ENCODE measurements around the gene DRAP1.

DRAP1 gene, protein sequence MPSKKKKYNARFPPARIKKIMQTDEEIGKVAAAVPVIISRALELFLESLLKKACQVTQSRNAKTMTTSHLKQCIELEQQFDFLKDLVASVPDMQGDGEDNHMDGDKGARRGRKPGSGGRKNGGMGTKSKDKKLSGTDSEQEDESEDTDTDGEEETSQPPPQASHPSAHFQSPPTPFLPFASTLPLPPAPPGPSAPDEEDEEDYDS

DNA sequence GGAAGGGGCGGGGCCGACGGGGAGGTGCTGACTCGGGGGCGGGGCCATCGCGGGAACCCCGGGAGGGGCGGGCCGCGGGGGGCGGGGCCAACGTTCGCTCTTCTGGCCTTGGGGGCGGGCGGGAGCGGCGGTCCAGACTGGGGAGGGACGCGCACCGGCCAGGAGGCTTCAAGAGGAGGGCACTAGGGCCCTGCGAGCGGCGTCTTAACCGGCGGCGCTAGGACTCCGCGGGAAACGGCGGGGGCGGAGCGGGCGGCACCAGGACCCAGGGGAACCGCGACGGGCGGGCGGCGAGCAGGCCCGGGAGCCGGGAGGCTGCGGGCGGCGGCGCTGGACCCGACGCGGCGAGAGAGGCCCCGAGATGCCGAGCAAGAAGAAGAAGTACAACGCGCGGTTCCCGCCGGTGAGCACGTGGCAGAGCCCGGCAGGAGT lies at the start of gene DRAP1:
TSS of gene DRAP1 (plus strand) at position 286 of the 432 bp plus-strand sequence. CDS start at position 362, 76 bp downstream.
- DNase-seq (ENCODE audit: low read depth in 2 of 2), result peak; percentile 97 to 98

DNA sequence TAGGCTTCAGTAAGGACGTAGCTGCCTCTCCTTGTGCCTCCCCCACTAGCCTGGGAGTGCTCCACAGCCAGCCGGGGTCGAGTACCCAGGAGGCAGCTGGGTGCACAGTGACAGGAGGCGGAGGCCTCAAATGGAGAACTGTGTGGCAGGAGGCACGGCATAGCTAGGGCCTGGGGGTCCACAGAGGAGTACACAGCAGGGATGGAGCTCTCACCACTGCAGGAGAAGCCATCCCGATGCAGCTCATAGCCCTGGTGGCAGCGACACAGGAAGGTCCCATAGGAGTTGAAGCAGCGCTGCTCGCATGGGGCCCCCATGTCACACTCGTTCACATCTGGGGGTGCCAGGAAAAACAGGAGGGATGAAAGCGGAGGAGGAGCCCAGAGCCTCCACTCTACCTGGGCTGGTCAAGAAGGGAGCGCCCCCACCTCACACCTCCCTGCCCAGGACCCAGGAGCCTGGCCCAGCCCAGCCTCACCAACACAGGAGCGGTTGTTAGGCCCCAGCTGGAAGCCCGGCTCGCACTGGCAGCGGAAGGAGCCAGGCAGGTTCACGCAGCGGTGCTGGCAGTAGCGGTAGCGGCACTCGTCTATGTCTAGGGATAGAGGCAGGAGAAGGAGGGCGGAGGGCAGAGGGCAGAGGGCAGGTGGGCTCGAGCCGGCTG lies 49.5 kb upstream of the DRAP1 start:
- no peak for DNase-seq (ENCODE audit: low read depth in 2 of 2)

DNA sequence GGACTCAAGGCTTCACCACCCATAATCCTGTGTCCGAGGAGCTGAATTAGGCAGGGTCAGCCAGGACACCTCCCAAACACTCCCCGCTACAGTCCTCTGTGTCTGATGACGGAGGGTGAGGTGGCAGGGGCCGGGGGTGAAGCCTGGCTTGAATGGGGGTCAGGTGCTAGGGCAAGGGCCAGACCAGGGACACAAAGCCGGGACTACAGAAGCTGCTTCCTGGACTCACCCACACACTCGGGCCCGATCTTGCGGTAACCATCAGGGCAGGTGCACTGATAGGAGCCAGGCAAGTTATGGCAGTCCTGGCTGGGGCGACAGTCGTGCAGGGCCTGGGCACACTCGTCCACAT lies 48.9 kb upstream of the DRAP1 start:
- DNase-seq (ENCODE audit: low read depth in 2 of 2), result no peak

DNA sequence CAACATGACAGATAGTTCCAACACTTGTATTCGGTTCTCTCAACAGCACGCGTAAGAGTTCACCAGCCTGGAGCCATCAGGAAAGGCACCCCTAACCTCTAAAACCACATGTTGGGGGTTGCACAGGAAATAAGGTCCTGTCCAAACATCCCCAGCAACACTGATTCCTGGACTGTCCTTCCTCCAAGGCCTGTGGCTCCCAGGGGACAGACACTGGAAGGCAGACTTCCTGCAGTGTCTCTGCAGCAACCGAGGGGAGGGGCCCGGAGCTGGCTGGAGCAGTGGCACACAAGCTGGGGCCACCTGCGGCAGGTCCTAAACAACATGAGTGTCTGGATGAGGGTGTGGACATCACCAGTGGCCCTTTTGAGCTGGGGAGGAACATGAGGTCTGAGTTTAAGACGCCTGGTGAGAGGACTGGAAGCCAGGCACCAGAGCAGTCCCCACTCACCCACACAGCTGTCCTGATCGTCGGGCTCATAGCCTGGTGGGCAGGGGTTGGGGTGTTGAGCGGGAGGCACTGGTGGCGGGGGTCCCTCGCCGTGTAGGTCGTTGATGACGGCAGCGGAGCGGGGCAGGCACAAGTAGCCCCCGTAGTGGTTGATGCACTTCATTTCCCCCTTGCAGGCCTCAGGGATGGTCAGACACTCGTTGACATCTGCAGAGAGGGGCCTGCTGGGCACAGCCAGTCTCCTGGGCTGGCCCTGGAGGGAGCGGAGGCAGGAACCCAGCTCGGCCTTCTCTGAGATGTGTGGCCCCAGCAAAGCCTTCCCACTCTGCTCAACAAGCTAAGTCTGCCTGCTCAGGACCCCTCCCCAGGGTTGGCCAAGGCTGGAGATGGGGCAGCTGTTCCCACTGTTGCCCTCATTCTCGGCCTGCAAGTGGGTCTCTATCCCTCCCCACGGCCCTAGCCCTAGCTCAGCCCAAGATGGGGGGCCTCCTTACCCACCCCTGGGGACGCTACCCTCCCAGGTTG lies 48.2 kb upstream of the DRAP1 start:
- no peak for DNase-seq (ENCODE audit: low read depth in 2 of 2)

DNA sequence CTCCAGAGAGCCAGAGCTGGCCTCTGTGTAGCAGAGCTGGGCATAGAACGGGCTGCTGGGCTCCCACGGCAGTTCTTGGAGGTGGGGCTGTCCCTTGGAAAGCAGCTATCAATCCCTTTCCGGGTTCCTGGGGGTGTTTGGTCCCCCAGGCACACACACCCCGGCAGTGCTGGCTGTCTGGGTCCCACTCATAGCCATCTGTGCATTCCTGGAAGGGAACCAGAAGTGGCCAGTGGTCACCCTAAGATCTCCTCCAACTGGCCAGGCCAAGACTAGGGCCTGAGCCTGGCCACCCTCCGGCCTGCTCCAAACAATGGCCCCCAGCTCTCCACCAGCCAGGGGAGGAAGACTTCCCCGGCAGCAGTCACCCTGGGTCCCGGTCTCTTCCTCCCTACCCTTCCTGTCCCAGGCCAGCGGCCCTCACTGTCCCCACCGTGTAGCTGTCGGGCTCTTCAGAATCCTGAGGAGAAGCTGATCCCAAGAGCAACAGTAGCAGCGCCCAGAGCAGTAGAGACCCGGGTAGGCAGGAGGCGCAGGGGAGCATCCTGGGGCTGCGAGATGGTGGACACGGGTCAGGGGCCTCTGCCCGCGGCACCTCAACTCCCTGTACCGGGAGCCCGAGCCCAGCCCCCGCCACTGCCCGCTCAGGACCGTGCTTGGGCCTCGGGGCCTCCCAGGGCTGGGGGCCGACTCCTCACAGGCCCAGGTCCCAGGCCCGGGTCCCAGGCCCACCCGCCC lies 47.2 kb upstream of the DRAP1 start:
- no peak for DNase-seq (ENCODE audit: low read depth in 2 of 2)

DNA sequence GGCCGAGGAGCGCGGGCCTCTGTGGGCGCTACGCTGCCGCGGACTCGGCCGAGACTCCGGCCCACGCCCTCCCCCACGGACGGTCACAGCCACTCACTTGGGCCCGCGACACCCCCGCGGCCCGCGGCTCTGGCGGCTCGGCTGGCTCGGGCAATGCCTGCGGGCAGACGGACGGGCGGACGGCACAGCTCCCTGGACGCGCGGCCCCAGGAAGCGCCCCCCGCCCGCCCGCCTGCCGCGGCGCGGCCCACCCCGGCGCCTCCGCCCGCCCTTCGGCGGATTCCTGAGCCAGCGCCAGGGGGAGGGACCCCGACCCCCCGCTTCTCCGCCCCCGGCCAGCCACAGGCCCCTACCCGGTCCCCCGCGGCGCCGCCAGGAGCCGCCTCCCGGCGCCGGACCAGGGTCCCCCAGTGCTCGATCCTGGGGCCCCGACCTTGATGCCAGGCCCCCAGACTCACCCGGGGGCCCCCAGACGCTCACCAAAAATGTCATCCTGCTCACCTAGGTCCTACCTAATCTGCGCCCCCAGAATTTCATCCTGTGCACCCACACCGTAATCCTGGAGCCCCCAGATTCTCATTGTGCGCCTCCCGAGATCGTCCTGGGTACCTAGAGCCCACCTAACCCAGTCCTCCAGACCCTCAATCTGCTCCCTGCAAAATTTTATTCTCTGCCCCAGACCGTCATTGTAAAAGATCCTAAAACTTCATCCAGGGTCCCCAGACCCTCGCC lies 46.5 kb upstream of the DRAP1 start, which contains the start of gene EFEMP2:
TSS of gene EFEMP2 (minus strand) at position 215 of the 732 bp plus-strand sequence. CDS start 446 bp downstream, outside the sequence.
- no peak for DNase-seq (ENCODE audit: low read depth in 2 of 2)

DNA sequence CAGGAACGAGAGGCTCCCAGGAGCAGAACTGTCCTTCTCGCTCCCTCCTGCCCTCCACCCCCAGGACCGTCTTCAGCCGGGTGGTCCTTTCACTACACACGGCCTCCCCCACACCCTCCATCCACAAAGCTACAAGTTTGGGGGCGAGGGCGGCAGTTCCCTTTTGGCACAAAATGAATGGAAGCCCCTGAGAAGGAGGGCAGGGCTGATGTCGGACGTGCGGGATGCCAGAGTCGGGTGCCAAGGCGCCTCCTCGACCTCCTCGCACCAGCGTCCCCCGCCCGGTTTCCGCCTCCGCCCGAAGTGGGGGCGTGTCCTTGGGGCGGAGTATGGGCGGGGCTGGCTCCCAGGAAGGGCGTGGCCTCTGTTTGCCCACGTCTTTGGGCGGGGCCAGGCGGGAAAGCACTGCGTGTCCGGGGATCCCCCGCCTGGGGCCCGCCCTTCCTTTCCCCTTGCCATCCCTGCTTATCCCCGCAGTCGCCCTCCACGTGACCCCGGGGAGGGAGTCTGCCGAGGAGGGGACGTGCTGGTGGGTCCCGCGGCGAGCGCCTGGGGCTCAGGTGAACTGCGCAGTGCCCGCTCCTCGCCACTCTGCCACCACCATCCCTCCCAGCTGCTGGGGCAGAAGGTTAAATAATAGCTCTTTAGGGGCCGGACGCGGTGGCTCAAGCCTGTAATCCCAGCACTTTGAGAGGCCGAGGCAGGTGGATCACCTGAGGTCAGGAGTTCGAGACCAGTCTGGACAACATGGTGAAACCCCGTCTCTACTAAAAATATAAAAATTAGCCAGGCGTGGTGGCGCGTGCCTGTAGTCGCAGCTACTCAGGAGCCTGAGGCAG lies 45.7 kb upstream of the DRAP1 start:
- peak; percentile 80 to 84 for DNase-seq (ENCODE audit: low read depth in 2 of 2)

DNA sequence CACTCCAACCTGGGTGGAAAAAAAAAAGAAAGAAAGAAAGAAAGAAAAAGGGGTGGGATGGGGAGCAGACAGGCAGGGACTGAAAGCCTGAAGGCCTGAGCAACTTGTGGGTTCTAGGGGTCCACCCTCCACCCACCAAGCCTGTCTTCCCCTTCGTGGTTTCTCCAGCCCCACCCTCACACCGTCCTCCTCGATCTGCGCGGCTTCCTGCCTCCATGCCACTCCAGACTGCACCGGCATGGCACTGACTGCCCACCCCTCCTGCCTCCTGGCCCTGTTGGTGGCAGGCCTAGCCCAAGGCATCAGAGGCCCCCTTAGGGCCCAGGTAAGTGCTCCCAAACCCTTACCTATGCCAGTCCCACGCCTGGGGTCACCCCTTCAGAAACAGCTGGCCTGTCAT lies 39.6 kb upstream of the DRAP1 start, which contains the start of gene CTSW:
TSS of gene CTSW (plus strand) at position 221 of the 400 bp plus-strand sequence. CDS start at position 239, 18 bp downstream.
- DNase-seq (ENCODE audit: low read depth in 2 of 2), result no peak

DNA sequence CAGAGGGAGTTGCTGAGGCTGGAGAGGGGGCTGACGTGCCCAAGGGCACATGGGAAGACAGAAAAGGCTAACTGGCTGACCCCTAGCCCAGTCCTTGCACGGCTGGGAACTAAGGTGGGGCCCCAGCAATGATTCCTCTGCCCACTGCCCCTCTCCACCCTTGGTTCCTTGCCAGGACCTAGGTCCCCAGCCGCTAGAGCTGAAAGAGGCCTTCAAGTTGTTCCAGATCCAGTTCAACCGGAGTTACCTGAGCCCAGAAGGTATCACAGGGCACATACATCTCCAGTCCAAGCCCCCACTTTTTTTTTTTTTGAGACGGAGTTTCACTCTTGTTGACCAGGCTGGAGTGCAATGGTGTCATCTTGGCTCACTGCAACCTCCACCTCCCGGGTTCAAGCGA lies 39.2 kb upstream of the DRAP1 start:
- no peak for DNase-seq (ENCODE audit: low read depth in 2 of 2)

DNA sequence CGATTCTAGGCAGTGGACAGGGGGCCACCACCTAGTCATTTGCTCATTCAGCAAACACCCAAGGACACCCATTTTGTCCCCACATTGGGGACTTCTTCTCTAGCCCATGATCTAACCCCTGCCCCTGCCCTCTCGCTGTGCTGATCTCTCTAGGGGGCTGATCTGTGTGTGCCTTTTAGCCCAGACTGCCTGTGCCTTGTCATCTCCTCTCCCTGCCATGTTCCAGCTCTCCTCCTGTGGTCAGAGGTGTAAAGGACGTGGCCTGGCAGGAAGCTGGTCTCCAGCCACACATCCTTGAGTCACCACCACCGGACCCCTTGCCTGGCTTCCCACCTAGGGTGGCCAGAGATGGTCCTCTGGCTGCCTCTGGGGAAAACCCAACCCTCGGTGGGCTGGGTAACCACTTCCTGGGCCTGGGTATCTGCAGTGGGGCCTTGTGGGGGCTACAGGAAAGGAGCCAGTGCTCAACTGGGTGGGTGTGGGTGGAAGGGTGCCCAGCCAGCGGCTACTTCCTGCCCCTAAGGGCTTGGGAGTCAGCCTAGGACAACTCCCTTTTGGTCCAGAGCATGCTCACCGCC lies 38.3 kb upstream of the DRAP1 start:
- DNase-seq (ENCODE audit: low read depth in 2 of 2), result no peak

DNA sequence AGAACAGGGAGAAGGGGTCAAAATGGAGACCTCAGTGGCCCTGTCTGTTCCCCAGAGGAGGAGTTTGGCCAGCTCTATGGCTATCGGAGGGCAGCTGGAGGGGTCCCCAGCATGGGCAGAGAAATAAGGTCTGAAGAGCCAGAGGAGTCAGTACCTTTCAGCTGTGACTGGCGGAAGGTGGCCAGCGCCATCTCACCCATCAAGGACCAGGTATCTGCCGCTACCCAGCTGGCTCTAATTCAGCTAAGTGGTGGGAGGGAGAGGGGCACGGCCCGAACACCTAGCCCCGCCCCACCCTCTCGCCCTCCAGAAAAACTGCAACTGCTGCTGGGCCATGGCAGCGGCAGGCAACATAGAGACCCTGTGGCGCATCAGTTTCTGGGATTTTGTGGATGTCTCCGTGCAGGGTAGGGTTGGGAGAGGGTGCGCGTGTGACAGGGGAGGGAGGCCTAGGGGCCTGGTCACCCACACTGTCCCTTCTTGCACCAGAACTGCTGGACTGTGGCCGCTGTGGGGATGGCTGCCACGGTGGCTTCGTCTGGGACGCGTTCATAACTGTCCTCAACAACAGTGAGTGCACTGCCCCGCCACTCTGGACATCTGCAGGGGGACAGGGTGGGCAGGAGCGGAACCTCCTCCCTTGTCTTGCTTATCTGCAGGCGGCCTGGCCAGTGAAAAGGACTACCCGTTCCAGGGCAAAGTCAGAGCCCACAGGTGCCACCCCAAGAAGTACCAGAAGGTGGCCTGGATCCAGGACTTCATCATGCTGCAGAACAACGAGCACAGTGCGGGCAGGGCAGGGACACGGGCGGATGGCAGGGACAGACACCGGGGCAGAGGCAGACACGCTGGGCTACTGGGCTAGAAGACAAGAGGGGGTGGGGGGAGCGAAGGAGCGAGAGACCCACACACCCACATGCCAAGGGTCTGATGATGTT lies 36.8 kb upstream of the DRAP1 start:
- no peak for DNase-seq (ENCODE audit: low read depth in 2 of 2)

DNA sequence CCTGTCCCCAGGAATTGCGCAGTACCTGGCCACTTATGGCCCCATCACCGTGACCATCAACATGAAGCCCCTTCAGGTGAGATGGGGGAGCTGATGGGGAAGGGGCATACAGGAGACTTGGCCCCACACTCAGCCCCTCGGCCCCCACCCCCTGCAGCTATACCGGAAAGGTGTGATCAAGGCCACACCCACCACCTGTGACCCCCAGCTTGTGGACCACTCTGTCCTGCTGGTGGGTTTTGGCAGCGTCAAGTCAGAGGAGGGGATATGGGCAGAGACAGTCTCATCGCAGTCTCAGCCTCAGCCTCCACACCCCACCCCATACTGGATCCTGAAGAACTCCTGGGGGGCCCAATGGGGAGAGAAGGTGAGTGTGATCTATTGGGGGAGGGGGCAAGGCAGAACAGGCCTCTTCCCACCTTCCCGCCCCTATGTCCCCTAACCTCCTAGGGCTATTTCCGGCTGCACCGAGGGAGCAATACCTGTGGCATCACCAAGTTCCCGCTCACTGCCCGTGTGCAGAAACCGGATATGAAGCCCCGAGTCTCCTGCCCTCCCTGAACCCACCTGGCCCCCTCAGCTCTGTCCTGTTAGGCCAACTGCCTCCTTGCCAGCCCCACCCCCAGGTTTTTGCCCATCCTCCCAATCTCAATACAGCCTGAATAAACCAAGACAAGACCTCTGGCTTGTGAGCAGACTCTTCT lies 36.0 kb upstream of the DRAP1 start:
- no peak for DNase-seq (ENCODE audit: low read depth in 2 of 2)

DNA sequence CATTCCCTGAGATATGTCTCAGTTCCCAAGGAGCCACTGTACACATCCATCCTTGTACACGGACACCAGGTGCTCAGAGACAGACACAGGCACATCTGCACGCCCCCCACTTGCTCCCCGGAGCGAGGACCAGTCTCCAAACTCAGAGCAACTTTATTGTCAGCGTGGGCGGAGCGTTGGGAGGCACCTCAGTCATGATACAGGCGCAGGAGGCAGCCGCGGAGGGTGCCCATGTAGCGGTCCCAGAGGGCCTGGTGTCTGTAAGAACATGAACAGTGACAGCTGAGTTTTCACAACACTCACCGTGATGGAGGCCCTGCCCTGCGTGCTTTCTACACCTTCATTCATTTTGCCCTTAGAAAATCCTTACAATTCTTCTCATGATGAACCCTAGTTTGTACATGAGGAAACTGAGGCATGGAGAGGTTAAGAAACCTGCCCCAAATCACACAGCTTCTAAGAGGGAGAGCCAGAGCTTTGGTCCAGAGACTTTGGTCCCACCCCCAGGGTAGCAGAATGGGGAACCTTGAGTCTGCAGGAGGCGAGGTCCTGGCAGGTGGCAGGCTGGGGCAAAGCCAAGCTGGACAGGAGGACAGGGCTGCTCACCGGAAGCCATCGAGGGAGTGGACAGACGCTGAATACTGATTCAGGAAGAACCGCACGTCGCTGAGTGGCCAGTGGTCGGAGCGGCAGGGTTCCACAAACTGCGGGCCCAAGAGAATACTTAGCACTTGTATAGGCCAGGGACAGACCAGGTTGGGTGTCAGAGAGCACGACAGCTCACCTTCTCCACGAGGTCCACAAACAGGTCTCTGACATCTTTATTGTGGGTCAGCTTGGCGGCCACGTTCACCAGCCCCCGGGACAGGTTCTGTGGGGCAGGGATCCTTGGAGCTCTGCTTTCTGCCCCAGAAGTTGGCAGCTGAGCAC lies 35.2 kb upstream of the DRAP1 start:
- no peak for DNase-seq (ENCODE audit: low read depth in 2 of 2)

DNA sequence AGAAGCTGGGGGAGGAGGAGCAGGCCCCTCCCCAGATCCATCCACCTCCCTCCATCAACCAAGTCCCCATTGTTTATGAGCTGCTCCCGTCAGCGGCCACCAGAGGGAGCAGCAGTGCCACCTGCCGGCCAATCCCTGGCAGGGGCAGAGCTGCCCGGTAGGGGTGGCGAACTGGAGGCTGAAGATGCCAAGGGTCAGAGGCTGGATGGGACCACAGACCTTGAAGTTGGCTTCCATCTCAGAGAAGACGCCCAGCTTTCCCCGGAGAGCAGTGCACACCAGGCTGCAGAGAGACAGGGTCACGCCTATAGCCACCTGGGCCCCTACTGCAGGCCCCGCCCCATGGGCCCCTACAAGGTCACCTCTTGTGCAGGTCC lies 34.5 kb upstream of the DRAP1 start:
- no peak for DNase-seq (ENCODE audit: low read depth in 2 of 2)

DNA sequence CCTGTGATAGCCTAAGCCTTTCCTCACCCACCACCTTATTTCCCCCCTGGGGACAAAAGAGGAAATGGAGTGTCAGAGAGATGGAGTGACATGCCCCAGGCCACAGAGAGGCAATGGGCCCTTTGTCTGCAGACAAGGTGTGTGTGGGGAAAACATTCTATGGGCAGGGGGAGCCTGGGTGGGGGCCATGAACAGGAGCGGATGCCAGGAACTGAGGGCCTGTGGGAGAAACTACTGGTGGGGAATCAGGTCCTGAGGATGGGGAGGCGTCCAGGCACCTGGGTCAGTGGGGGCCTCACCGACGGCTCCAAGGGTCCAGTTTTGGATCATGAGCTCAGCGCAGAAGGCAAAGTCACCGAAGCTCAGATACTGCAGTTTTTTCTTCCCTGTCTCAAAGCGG lies 34.0 kb upstream of the DRAP1 start:
- no peak for DNase-seq (ENCODE audit: low read depth in 2 of 2)

DNA sequence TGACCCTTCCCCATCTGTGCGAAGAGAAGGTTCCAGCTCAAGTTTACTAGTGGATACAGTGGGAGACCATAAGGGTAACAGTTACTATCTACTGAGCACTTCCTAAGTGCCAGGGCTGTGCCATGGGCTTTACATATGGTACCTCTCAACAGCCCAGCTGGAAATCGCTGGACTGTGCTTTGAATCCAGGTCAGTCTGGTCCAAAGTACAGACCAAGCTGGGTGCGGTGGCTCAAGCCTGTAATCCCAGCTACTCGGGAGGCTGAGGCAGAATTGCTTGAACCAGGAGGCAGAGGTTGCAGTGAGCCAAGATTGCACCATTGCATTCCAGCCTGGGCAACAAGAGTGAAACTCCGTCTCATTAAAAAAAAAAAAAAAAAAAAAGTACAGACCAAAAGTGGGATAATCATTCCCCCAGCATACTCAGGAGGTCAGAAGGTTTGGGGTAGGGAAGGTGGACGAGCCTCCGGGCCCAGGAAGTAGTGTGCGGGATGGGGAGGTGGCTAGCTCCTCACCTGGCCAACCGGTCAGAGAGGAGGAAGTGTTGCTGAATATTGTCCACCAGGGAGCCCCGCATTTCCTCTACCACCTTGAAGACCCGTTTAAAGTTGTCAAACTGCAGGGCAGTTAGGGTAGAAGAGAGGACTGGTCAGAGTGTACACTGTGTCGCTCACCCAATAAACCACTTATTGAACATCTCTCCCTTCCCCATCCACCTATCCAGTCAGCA lies 33.3 kb upstream of the DRAP1 start:
- no peak for DNase-seq (ENCODE audit: low read depth in 2 of 2)
